HFFc6 (cell line): Measurements from ENCODE around the gene STS. TPM values are rescaled to one million over a fixed set of nuclear protein-coding genes. Genes with fewer than 3 reads are reported as not detected.

Experiments used
- DNase-seq: peaks from one replicate; pipeline ENCODE4 v3.0.0-alpha.2; 2018
- H3K27ac Mint-ChIP-seq: 2 replicates; pipeline ENCODE4 v1.8.0; 2020; ENCODE audit warnings: mild to moderate bottlenecking, mixed read lengths
- H3K27me3 Mint-ChIP-seq: 2 replicates; pipeline ENCODE4 v1.8.0; 2021; ENCODE audit warnings: mild to moderate bottlenecking, moderate library complexity, mixed read lengths; ENCODE audit not compliant: insufficient read depth
- H3K36me3 Mint-ChIP-seq: 2 replicates; pipeline ENCODE4 v1.8.0; 2021; ENCODE audit warnings: low read depth, mixed read lengths
- H3K4me1 Mint-ChIP-seq: 2 replicates; pipeline ENCODE4 v1.8.0; 2020; ENCODE audit warnings: low read depth, mixed read lengths
- H3K4me3 Mint-ChIP-seq: 2 replicates; pipeline ENCODE4 v1.8.0; 2020; ENCODE audit warnings: mild to moderate bottlenecking, moderate library complexity, mixed read lengths
- H3K9me3 Mint-ChIP-seq: 2 replicates; pipeline ENCODE4 v1.8.0; 2020; ENCODE audit warnings: mild to moderate bottlenecking, mixed read lengths
- total RNA-seq, 6 experiments: library from RNA; stranded (reverse); fragmentation: NEBNext Ultra II Directional; extraction: Animal tissue kit (Norgen Biotek cat#: 25700); gene quantifications; 2 replicates in 1 of 6; 3 replicates in 5 of 6; pipeline ENCODE4 v1.2.3, GENCODE V29; 2021
- TF ChIP-seq, protein P1 (sequence below): fragments of 200-600 bp; sonication (generic); IDR thresholded peaks from 2 replicates; pipeline ENCODE4 v1.5.0; 2021; ENCODE audit warnings: antibody characterized with exemption, mild to moderate bottlenecking

STS gene
- total RNA-seq, 6 experiments from 2014 or later, result 11.3 to 15.2 (median 13.3) TPM

DNA sequence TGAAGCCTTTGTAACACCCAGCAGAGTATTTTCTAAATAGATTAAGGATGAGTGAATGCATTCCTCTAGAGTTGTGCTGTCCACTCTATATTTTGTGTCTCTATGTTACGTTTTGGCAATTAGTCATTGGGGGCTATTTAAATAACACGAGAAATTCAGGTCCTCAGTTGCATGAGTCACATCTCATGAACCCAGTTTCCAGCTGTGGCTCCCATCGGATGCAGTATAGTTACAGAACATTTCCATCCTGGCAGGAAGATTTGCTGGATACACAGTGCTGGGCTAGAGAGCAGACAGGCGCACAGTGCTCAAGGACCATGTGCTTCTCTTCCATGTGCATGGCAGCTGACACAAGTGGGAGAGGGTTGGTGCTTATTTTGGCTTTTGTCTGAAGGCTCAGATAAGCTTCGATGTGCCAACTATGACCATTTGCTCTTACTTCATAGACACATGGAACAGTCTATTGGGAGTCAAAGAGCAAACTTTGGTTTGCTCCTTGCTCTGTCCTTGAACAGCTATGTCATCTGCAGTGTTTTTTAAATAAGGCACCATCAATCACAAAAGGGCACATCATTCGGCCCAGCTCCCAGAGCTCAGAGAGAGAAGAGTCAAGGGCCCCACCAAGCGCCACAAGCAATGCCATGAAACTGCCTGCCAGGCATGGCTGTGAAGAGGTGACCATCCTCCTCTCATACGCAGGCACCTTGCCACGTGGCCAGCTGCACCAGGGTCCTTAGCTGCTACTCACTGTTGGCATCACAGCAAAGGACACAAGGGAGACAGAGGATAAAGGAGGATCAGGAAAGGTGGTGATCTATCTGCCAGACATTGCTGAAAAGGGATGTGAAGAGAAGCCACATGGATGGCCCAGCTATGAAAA, 8.1 kb upstream of the STS start:
- Mint-ChIP-seq H3K4me3 (peak overlapping the region; percentile 41), H3K27me3 (peaks cover 1% of the 10 kb centered on the region; the same call in 1 of the 2 replicates), H3K9me3 (no peaks in the 10 kb centered on the region), H3K36me3 (no peaks in the 10 kb centered on the region), H3K27ac (peak overlapping the region; percentile 76), H3K4me1 (peaks cover 64% of the 10 kb centered on the region)
- TF ChIP-seq, protein P1, sequence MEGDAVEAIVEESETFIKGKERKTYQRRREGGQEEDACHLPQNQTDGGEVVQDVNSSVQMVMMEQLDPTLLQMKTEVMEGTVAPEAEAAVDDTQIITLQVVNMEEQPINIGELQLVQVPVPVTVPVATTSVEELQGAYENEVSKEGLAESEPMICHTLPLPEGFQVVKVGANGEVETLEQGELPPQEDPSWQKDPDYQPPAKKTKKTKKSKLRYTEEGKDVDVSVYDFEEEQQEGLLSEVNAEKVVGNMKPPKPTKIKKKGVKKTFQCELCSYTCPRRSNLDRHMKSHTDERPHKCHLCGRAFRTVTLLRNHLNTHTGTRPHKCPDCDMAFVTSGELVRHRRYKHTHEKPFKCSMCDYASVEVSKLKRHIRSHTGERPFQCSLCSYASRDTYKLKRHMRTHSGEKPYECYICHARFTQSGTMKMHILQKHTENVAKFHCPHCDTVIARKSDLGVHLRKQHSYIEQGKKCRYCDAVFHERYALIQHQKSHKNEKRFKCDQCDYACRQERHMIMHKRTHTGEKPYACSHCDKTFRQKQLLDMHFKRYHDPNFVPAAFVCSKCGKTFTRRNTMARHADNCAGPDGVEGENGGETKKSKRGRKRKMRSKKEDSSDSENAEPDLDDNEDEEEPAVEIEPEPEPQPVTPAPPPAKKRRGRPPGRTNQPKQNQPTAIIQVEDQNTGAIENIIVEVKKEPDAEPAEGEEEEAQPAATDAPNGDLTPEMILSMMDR, result no peak
- DNase-seq, result peak; percentile 83

DNA sequence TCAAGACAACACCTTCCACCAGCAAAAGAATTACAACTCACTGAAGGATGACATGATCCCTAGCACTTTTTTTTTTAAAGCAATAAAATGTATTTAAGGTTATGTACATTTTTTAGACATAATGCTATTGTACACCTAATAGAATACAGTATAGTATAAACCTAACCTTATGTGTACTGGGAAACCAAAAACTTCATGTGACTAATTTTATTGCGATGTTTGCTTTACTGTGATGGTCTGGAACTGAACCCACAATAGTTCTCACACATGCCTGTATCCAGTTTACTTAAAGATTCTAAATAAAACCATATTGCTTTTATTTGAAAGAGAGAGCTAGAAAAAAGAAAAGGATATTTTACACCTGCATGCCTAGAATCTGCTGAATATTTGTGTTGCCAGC, 4.4 kb upstream of the STS start:
- no peak overlapping the region for H3K4me3 Mint-ChIP-seq
- H3K27me3 Mint-ChIP-seq, result no peaks in the 10 kb centered on the region
- no peaks in the 10 kb centered on the region for H3K36me3 Mint-ChIP-seq
- DNase-seq, result no peak
- H3K9me3 Mint-ChIP-seq, result no peaks in the 10 kb centered on the region
- H3K4me1 Mint-ChIP-seq, result peaks cover 60% of the 10 kb centered on the region
- no peak overlapping the region for H3K27ac Mint-ChIP-seq
- TF ChIP-seq, protein P1, result no peak

DNA sequence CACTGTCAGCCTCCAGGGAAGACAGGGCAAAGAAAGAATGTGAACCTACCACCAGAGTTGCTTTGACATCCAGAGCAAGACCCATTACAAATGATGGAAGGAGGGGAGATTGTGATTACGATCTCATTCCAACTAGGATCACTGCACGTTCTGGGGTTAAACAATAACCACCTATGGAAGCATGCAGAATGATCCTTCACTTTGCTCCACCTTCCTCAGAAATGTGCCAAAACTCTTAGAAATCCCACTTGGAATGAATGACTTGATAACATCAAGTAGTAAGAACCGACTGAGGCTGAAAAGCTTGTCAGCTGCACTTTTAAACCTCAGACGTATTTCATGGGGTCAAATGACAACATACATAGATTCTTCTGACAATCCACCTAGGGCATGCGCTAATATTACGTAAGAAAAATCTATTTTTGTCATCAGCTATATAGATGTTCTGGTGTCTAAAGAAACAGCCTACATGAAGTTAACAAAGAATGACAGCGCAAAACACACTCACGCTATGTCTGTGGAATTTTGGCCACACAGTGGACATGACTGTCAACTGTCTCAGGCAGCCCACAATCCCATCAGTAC, 3.5 kb upstream of the STS start:
- TF ChIP-seq, protein P1, result no peak
- Mint-ChIP-seq H3K27ac (no peak overlapping the region), H3K36me3 (no peaks in the 10 kb centered on the region), H3K9me3 (no peaks in the 10 kb centered on the region), H3K4me3 (no peak overlapping the region), H3K4me1 (peaks cover 52% of the 10 kb centered on the region), H3K27me3 (no peaks in the 10 kb centered on the region)
- DNase-seq, result no peak

DNA sequence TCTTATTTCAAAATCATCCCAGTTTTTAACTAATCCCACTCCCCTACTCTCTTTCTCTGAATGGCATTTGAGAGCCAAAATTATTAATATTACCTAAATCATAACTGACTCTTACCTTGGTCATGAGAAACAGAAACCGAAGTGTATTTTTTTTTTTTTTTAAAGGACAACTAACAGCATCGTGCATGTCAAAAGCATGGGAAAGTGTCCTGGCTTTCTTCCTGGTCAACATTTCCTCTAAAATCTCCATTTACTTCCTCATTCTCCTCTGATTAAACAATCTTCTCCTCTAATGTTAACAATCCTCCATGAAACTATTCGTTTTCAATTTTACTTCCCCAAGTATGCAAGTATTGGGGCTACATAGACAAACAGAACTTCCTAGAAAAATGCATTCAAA, 2.1 kb upstream of the STS start:
- no peaks in the 10 kb centered on the region for H3K36me3 Mint-ChIP-seq
- TF ChIP-seq, protein P1, result no peak
- no peaks in the 10 kb centered on the region for H3K9me3 Mint-ChIP-seq
- peak overlapping the region; percentile 87 for H3K4me3 Mint-ChIP-seq
- H3K27ac Mint-ChIP-seq, result peak overlapping the region; percentile 71
- no peak for DNase-seq
- no peaks in the 10 kb centered on the region for H3K27me3 Mint-ChIP-seq
- peaks cover 41% of the 10 kb centered on the region for H3K4me1 Mint-ChIP-seq

DNA sequence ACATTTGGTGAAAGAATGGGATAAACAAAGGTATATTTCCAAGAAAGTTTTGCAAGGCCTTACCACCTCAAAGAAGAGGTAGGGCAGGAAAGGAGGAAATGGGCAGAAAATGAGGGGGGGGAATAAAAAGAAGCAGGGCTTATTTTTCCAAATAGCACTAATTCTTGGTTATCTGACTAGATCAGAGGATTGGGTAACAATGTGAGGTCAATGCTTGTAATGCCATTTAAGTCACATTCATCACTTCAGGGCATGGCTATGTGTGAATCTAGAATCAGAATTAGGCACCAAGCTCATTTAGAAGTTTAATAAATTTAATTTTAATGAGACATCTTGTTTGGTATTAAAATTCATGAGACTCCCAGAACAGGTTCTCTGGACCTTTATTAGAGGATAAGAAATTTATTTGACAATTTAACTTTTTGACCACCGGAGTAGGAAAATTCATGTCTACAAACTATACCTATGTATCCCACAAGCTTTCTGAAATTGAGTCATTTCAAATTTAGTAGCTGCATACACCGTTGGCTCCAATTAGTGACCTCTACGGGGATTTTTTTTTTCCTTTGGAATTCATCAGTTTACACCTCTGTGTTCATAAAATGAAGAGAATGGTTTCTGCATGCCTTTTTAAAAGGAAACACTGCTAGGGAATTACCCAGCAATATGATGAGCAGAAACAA, 1.4 kb upstream of the STS start:
- H3K4me1 Mint-ChIP-seq, result peaks cover 41% of the 10 kb centered on the region
- no peak for DNase-seq
- H3K27me3 Mint-ChIP-seq, result no peaks in the 10 kb centered on the region
- TF ChIP-seq, protein P1, result no peak
- H3K36me3 Mint-ChIP-seq, result no peaks in the 10 kb centered on the region
- H3K27ac Mint-ChIP-seq, result peak overlapping the region; percentile 89
- peak overlapping the region; percentile 87 for H3K4me3 Mint-ChIP-seq
- H3K9me3 Mint-ChIP-seq, result no peaks in the 10 kb centered on the region
